ENCODE data around the gene SLC22A1. TPM values are rescaled to one million over a fixed set of nuclear protein-coding genes. Genes with fewer than 3 reads are reported as not detected.

SLC22A1 gene
- total and polyA plus RNA-seq, 10 of the 15 experiments (the other 5 are each of a cell fraction or from before 2014, with no cell fraction given), result 0.09 to 0.28 (median 0.15) TPM; not detected in 3

DNA sequence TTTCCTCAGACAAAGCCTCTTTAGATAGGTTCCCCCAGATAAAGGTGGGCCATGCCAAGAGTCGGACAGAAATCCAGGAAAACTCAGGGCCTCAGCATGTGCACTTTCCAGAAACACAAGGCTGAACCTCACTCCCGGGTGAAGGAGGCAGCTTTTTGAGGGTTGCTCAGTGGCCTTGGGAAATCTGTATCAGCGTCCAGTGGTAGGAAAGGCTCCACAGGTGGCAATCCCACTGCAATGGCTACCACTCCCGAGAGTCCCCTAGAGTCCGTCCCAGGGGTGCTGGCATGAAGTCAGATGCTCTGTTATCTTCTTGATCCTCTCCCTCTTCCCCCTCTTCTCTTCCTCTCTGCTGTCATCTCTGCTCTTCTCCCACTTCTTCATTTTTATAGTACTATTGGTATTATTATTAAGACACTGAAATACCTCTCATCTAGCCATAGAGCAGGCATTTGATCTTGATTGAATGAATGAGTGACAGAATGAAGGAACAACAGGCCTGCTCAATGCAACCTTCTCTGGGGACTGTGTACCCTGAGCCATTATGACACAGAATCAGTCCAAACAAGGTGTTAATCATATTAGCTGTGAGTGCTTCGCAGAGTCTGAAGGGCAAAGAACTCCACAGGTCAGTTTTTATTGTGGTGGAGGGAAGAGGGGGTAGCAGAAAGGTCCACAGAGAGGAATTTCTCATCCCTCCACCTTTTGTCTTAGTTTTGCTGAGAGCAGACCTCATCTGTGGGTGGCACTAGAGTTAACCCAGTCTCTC is 13.3 kb downstream of the SLC22A1 start:
- TF ChIP-seq, protein P1, sequence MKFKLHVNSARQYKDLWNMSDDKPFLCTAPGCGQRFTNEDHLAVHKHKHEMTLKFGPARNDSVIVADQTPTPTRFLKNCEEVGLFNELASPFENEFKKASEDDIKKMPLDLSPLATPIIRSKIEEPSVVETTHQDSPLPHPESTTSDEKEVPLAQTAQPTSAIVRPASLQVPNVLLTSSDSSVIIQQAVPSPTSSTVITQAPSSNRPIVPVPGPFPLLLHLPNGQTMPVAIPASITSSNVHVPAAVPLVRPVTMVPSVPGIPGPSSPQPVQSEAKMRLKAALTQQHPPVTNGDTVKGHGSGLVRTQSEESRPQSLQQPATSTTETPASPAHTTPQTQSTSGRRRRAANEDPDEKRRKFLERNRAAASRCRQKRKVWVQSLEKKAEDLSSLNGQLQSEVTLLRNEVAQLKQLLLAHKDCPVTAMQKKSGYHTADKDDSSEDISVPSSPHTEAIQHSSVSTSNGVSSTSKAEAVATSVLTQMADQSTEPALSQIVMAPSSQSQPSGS (IDR thresholded peaks at IDR 0.05; ENCODE audit: low read length), result no peak
- TF ChIP-seq NFXL1 (IDR thresholded peaks at IDR 0.05; ENCODE audit: borderline replicate concordance), result no peak
- TF ChIP-seq E4F1 (IDR thresholded peaks at IDR 0.05; ENCODE audit: borderline replicate concordance, partially characterized antibody), result no peak
- CTCF ChIA-PET, result interaction anchor here (0.6 kb wide), 1 partner anchor 384 kb away, joined by 3 read pairs; no protein-coding TSS in a partner anchor
- no peak for ATAC-seq
- DNase-seq (ENCODE audit: low read depth, low spot score), result no peak
- RAD21 ChIA-PET (ENCODE audit: unreplicated experiment), result no interaction called here
- H3K27me3 ChIP-seq (replicated peaks in 1 of 2; ENCODE audit: control insufficient read depth in 2 of 2, insufficient read depth in 2 of 2, low read length in 1 of 2), result no peaks in the 10 kb centered on the region
- intact Hi-C loops (cut with micrococcal nuclease; ENCODE audit: unreplicated experiment) (loop anchor here (10.0 kb wide), 1 partner anchor 530 kb away; the partner anchor contains the start of gene LPA), in situ Hi-C loops (cut with MboI) (no loop called here)
- BruUV-seq (replicated peaks), result no TSS peak
- SMC1A ChIA-PET (ENCODE audit: uncharacterized antibody, unreplicated experiment), result no interaction called here
- FAIRE-seq, result no peak
- H3K4me2 ChIP-seq (ENCODE audit: control insufficient read depth, insufficient read depth), result no peak overlapping the region
- no peaks in the 10 kb centered on the region for H3K9me3 ChIP-seq (replicated peaks; ENCODE audit: control insufficient read depth, insufficient read depth, low read length)
- no peak overlapping the region for H3K4me3 ChIP-seq
- H2AFZ ChIP-seq (ENCODE audit: control insufficient read depth, low read depth, low read length), result no peak overlapping the region
- H3K27ac ChIP-seq (ENCODE audit: control insufficient read depth, insufficient read depth), result no peak overlapping the region
- no peaks in the 10 kb centered on the region for H4K20me1 ChIP-seq (ENCODE audit: control insufficient read depth, insufficient read depth)
- no peaks in the 10 kb centered on the region for H3K79me2 ChIP-seq (ENCODE audit: control insufficient read depth, insufficient read depth, low read length)
- 64% methylated on average over 6 of the region's 6 CpGs for WGBS (ENCODE audit: insufficient coverage, insufficient replicate concordance, low lambda C conversion rate, missing lambda C conversion rate)
- no peak overlapping the region for H3K9ac ChIP-seq (ENCODE audit: control insufficient read depth, insufficient read depth, low read length)
- no peaks in the 10 kb centered on the region for H3K36me3 ChIP-seq (ENCODE audit: control insufficient read depth in 2 of 2, insufficient read depth in 2 of 2, low read length in 1 of 2)
- POLR2A ChIA-PET, result no interaction called here
- H3K4me1 ChIP-seq (ENCODE audit: control insufficient read depth, insufficient read depth, low read length), result no peaks in the 10 kb centered on the region

All from GM12878 (cell line).